K562 (cell line): ENCODE measurements around the gene SPTBN4.

Experiments used
- CEBPB ChIP-seq: fragments of 450-650 bp; IDR thresholded peaks from 2 replicates; pipeline ENCODE4 v1.6.1; 2016; ENCODE audit warnings: missing genetic modification characterization, missing compliant biosample characterization
- PCBP2 ChIP-seq: fragments of 200-400 bp; formaldehyde crosslinking; IDR thresholded peaks from 2 replicates; pipeline ENCODE4 v1.6.1; 2018; ENCODE audit warnings: low read length, low read depth, mild to moderate bottlenecking, moderate library complexity; ENCODE audit not compliant: poor library complexity, severe bottlenecking
- POLR2A ChIP-seq: fragments of 450-650 bp; conservative IDR thresholded peaks from 2 replicates; pipeline ENCODE4 v1.6.1; 2016
- TBP ChIP-seq: optimal IDR thresholded peaks from 2 replicates; pipeline ENCODE3; 2011; ENCODE audit warnings: low read depth, low read length, improper control_type of control experiment
- TF ChIP-seq, protein P1 (sequence below): sonication (generic); formaldehyde crosslinking; IDR thresholded peaks from 2 replicates; pipeline ENCODE4 v1.8.1; 2022; ENCODE audit warnings: missing genetic modification reagents

DNA sequence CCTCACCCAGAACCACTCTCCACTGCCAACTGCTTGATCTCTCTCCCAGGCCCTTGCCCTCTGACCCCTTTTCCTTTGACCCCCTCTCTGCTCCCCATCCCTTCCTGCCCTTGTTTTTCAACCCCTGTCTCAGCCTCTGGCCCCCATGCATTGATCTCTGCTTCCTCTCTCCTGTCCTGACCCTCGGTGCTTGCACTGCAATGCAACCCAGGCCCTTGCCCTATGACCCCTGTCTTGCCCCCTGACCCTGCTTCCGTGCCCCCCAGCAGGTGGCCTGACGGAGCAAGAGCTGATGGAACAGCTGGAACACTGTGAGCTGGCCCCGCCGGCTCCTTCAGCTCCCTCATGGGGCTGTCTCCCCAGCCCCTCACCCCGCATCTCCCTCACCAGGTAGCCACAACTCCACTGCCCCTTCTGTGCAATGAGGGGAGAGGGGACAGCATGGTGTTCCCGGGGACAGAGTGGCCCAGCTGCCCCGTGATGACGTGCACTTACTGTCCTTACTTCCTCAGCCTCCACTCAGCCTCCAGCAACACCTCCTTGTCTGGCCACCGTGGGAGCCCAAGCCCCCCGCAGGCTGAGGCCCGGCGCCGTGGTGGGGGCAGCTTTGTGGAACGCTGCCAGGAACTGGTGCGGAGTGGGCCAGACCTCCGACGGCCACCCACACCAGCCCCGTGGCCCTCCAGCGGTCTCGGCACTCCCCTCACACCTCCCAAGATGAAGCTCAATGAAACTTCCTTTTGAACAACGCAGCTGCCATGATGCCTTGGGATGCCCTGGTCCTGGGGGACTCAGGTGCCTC, 123.9 kb downstream of the SPTBN4 start:
- TF ChIP-seq, protein P1, sequence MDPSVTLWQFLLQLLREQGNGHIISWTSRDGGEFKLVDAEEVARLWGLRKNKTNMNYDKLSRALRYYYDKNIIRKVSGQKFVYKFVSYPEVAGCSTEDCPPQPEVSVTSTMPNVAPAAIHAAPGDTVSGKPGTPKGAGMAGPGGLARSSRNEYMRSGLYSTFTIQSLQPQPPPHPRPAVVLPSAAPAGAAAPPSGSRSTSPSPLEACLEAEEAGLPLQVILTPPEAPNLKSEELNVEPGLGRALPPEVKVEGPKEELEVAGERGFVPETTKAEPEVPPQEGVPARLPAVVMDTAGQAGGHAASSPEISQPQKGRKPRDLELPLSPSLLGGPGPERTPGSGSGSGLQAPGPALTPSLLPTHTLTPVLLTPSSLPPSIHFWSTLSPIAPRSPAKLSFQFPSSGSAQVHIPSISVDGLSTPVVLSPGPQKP (CRISPR knock-in tag): no peak
- no peak for TF ChIP-seq POLR2A
- no peak for TF ChIP-seq PCBP2
- no peak for TF ChIP-seq CEBPB (tag)
- no peak for TF ChIP-seq TBP
